Choroid plexus epithelial cell (primary cell): ENCODE results near the gene TEDC2.
A peak's percentile ranks its signal among the peaks of the same experiment; 100 is the strongest.

Experiments used
- DNase-seq: peaks from one replicate; pipeline ENCODE4 v3.0.0-alpha.2; 2010; ENCODE audit warnings: low read depth
- H3K4me3 ChIP-seq: 2 replicates; pipeline ENCODE4 v1.5.1; 2011; ENCODE audit warnings: low read depth, mild to moderate bottlenecking, control low read depth, low read length, moderate library complexity
- TF ChIP-seq, protein P1 (sequence below): conservative IDR thresholded peaks from 2 replicates; pipeline ENCODE4 v1.5.1; 2011; ENCODE audit warnings: low read depth, mild to moderate bottlenecking, control low read depth, inconsistent platforms, low read length, moderate library complexity

Gene TEDC2, protein sequence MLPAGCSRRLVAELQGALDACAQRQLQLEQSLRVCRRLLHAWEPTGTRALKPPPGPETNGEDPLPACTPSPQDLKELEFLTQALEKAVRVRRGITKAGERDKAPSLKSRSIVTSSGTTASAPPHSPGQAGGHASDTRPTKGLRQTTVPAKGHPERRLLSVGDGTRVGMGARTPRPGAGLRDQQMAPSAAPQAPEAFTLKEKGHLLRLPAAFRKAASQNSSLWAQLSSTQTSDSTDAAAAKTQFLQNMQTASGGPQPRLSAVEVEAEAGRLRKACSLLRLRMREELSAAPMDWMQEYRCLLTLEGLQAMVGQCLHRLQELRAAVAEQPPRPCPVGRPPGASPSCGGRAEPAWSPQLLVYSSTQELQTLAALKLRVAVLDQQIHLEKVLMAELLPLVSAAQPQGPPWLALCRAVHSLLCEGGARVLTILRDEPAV

DNA sequence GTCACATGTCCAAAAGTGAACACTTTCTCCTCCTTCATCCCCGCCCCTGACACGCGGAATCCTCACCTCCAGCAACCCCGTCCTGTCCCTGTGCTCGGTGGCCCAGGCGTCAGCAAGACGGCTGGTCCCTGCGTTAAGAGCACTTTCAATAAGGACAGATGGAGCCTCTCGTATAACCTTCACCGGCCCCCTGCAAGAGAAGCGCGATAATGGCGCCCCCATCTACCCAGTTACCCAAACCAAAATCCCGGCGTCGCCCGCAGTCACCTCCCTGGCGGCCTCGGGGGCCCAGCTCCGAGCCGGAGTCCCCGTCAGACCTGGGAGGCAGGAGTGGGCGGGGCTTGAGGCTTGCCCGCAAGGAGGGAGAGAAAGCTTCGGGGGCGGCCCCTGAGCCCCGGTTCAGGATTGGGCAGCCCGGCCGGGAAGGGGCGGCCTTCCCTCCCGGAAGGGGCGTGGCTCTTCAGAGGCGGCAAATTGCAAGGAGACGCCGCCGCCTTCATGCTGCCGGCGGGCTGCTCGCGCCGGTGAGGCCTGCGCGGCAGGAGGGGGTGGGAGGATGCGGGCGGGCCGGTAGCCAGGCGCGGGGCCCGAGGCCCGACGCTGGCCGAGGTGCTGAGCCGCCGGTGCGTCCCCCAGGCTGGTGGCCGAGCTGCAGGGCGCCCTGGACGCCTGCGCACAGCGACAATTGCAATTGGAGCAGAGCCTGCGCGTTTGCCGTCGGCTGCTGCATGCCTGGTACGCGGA, at the start of gene TEDC2:
Gene TEDC2, plus strand, starts transcription at position 463 of the 744 bp plus-strand sequence. Its CDS starts 36 bp downstream, at position 499.
- peak within 1 kb of the TSS; percentile 60 for H3K4me3 ChIP-seq
- DNase-seq, result peak; percentile 94
- TF ChIP-seq, protein P1, sequence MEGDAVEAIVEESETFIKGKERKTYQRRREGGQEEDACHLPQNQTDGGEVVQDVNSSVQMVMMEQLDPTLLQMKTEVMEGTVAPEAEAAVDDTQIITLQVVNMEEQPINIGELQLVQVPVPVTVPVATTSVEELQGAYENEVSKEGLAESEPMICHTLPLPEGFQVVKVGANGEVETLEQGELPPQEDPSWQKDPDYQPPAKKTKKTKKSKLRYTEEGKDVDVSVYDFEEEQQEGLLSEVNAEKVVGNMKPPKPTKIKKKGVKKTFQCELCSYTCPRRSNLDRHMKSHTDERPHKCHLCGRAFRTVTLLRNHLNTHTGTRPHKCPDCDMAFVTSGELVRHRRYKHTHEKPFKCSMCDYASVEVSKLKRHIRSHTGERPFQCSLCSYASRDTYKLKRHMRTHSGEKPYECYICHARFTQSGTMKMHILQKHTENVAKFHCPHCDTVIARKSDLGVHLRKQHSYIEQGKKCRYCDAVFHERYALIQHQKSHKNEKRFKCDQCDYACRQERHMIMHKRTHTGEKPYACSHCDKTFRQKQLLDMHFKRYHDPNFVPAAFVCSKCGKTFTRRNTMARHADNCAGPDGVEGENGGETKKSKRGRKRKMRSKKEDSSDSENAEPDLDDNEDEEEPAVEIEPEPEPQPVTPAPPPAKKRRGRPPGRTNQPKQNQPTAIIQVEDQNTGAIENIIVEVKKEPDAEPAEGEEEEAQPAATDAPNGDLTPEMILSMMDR, result no peak

DNA sequence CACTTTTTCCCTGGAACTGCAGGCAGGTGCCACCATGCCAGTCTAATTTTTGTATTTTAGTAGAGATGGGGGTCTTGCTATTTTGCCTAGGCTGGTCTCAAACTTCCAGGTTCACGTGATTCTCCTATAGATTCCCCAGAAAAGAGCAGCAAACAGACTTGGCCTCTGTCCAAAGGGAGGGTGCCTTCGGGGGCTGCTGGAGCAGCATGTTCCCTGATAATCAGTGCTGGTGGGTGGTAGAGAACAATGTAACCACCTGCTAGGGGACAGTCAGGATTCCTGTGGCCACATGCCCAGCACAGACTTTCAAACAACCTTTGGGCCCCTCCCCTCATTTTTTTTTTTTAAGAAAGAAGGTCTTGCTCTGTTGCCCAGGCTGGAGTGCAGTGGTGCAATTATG, 44.8 kb upstream of the TEDC2 start:
- DNase-seq, result no peak
- H3K4me3 ChIP-seq, result no peak overlapping the region
- TF ChIP-seq, protein P1, result no peak

DNA sequence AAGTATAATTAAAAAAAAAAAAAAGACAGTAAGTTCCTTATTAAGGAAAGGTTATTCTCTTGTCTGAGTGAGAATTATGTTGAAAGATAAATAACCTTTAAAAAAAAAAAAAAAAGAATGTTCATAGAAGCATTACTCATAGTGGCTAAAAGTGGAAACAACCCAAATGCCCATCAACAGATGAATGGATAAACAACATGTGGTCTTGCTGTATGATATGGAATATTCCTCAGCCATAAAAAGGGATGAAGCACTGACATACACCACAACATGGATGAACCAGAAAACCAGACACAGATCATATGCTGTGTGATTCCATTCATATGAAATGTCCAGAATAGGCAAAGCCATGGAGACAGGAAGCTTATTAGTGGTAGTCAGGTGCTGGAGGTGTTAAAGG, 39.9 kb upstream of the TEDC2 start:
- DNase-seq, result peak; percentile 42
- TF ChIP-seq, protein P1, result no peak
- no peak overlapping the region for H3K4me3 ChIP-seq

DNA sequence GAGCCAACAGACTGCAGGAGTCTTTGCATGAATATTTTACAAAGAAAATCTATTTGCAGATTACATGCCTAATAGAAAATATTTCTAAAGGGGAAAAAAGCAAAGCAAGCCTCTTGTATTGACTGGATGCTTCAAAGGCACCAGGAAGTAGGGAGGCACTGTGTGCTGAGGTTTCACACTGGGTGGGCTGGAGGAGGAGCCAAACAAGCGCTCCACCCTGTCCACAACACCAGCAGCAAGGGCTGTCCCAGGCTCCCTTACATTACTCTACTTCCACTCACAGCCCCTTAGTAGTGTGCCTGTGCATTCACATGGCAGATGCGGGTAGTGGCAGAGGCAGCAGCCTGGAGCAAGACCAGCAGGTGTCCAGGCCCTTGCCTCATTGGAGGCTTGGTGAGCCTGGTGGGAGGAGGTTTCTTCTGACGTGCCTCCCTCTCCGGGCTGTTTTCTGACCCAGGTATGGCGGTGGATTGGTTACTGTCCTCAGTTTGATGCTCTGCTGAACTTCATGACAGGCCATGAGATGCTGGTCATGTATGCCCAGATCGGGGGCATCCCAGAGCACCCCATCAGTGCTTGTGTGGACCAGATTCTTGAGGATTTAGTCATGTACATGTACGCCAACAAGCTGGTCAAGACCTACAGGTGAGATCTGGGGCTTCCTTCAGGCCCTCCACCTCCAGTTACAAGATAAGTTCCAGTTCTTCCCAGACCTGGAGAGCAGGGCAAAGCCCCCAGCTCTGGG, 37.6 kb upstream of the TEDC2 start:
- TF ChIP-seq, protein P1, result no peak
- no peak overlapping the region for H3K4me3 ChIP-seq
- no peak for DNase-seq

DNA sequence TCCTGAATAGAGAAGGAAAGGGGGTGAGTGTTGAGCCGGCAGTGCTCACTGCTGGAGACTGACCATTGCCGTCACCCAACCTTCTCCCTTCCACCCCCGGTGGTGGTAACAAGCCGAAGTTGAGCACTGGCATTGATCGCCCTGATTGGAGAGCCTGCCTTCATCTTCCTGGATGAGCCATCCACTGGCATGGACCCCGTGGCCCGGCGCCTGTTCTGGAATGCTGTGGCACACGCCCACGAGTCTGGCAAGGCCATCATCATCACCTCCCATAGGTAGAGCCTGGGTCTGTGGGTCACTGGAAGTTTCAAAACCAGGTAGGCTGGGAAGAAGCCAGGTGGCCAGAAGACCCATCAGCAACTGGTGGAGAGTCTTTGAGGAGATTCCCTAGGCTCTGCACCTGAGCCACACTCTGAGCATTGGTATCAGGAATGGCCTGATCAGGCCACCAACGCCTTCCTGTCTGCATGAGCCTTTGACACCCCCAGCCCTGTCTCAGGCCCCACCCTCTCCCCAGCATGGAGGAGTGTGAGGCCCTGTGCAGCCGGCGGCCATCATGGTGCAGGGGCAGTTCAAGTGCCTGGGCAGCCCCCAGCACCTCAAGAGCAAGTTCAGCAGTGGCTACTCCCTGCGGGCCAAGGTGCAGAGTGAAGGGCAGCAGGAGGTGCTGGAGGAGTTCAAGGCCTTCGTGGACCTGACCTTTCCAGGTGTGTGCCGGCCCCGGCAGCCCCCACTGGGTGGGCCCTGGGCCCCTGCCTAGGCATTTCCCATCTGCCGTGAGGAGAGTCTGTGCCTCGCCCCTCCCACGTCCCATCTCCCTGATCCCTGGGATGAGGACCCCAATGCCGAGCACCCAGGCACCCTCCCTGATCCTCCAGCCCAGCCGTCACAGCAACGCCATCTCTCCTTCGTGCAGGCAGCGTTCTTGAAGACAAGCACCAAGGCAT, 35.6 kb upstream of the TEDC2 start:
- no peak for DNase-seq
- no peak overlapping the region for H3K4me3 ChIP-seq
- TF ChIP-seq, protein P1, result no peak

DNA sequence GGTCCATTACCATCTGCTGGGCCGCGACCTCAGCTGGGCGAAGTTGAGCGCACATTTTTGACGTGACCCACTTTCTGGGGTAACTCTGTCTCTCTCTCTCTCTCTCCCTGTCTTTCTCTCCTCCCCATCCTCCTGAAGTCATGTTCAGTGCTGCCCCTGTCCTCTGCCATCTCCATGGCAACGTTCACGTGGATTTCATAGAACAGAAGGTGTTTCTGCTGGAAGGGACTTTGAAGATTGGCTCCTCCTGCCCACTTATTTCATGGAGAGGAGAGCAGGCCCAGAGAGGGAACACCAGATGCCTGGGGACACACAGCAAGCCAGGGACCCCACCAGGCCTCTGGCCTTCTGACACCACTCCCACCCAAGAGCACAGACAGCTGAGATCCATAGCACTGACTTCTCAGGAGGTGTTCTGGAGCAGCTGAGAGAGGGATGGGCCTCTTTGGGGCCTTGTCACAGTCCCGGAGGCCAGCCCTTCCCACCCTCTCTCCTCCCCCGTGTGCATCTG, 34.8 kb upstream of the TEDC2 start:
- TF ChIP-seq, protein P1, result no peak
- no peak for DNase-seq
- H3K4me3 ChIP-seq, result no peak overlapping the region
